Astrocyte (in vitro differentiated cells and primary cell): Measurements from ENCODE around the gene SHISA8. TPM values are rescaled to one million over a fixed set of nuclear protein-coding genes. Genes with fewer than 3 reads are reported as not detected.

Experiments used
- DNase-seq: peaks from one replicate; pipeline ENCODE4 v3.0.0-alpha.2; 2010; ENCODE audit warnings: low read depth
- FAIRE-seq: peaks from 2 replicates; lab custom pipeline; 2011; peaks lifted over from hg19 to GRCh38; lab: Jason Lieb, UNC
- H2AFZ ChIP-seq: 2 replicates; pipeline ENCODE4 v1.6.0; 2012; ENCODE audit warnings: low read depth, low read length, inconsistent platforms
- H3K27ac ChIP-seq: 2 replicates; pipeline ENCODE4 v1.5.1; 2011; ENCODE audit warnings: low read depth, low read length, inconsistent platforms
- H3K27me3 ChIP-seq: 2 replicates; pipeline ENCODE4 v1.6.0; 2011; ENCODE audit warnings: low read length, inconsistent platforms; ENCODE audit not compliant: insufficient read depth
- H3K36me3 ChIP-seq: 2 replicates; pipeline ENCODE4 v1.5.1; 2011; ENCODE audit warnings: low read length, inconsistent platforms; ENCODE audit not compliant: insufficient read depth
- H3K4me1 ChIP-seq: 2 replicates; pipeline ENCODE4 v1.5.1; 2011; ENCODE audit warnings: low read length, inconsistent platforms; ENCODE audit not compliant: insufficient read depth
- H3K4me2 ChIP-seq: 2 replicates; pipeline ENCODE4 v1.6.0; 2012; ENCODE audit warnings: low read length, inconsistent platforms
- H3K4me3 ChIP-seq: 2 replicates; pipeline ENCODE4 v1.5.1; 2011; ENCODE audit warnings: low read depth, mild to moderate bottlenecking, low read length, inconsistent platforms; ENCODE audit not compliant: insufficient read depth
- H3K79me2 ChIP-seq: 2 replicates; pipeline ENCODE4 v1.6.0; 2012; ENCODE audit warnings: mild to moderate bottlenecking, low read length, inconsistent platforms; ENCODE audit not compliant: insufficient read depth
- H3K9ac ChIP-seq: 2 replicates; pipeline ENCODE4 v1.6.0; 2012; ENCODE audit warnings: mild to moderate bottlenecking, low read length, inconsistent platforms
- H3K9me3 ChIP-seq: 2 replicates; pipeline ENCODE4 v1.5.1; 2012; ENCODE audit warnings: low read depth, mild to moderate bottlenecking, low read length, inconsistent platforms; ENCODE audit not compliant: insufficient read depth
- H4K20me1 ChIP-seq: 2 replicates; pipeline ENCODE4 v1.6.0; 2012; ENCODE audit warnings: low read length, inconsistent platforms; ENCODE audit not compliant: insufficient read depth
- H3K27ac Mint-ChIP-seq: one replicate; pipeline ENCODE4 v1.8.0; 2021; ENCODE audit warnings: mild to moderate bottlenecking, mixed read lengths; ENCODE audit not compliant: unreplicated experiment
- H3K27me3 Mint-ChIP-seq: one replicate; pipeline ENCODE4 v1.8.0; 2021; ENCODE audit warnings: low read depth, mixed read lengths; ENCODE audit not compliant: unreplicated experiment
- H3K36me3 Mint-ChIP-seq: one replicate; pipeline ENCODE4 v1.8.0; 2021; ENCODE audit warnings: low read depth, mixed read lengths; ENCODE audit not compliant: unreplicated experiment
- H3K4me1 Mint-ChIP-seq: one replicate; pipeline ENCODE4 v1.8.0; 2021; ENCODE audit warnings: low read depth, mixed read lengths; ENCODE audit not compliant: unreplicated experiment
- H3K4me3 Mint-ChIP-seq: one replicate; pipeline ENCODE4 v1.8.0; 2021; ENCODE audit warnings: mild to moderate bottlenecking, moderate library complexity, mixed read lengths; ENCODE audit not compliant: unreplicated experiment
- H3K9me3 Mint-ChIP-seq: one replicate; pipeline ENCODE4 v1.8.0; 2021; ENCODE audit warnings: mild to moderate bottlenecking, mixed read lengths; ENCODE audit not compliant: unreplicated experiment
- CTCF ChIP-seq: IDR thresholded peaks from 2 replicates; pipeline ENCODE4 v1.5.1; 2011; ENCODE audit warnings: low read depth, mild to moderate bottlenecking, inconsistent platforms, low read length, moderate library complexity; ENCODE audit not compliant: insufficient read depth
- EZH2 ChIP-seq: IDR thresholded peaks from 2 replicates; pipeline ENCODE4 v1.6.1; 2012; ENCODE audit warnings: mild to moderate bottlenecking, low read length, inconsistent platforms; ENCODE audit not compliant: insufficient read depth
- total RNA-seq: library from RNA; stranded (reverse); gene quantifications from 2 replicates; pipeline ENCODE4 v1.2.1, GENCODE V29; 2021

SHISA8 gene
- total RNA-seq, 1 donor from 2014 or later: not detected

- DNase-seq (no peak), FAIRE-seq (no peak)
- Mint-ChIP-seq H3K27ac (no peak overlapping the region), H3K4me1 (peaks cover 3% of the 10 kb centered on the region), H3K4me3 (no peak overlapping the region), H3K27me3 (no peaks in the 10 kb centered on the region), H3K9me3 (no peaks in the 10 kb centered on the region), H3K36me3 (peaks cover 19% of the 10 kb centered on the region)
- Histone ChIP-seq H3K4me3 (no peak overlapping the region), H3K79me2 (peaks cover 18% of the 10 kb centered on the region), H3K9me3 (no peaks in the 10 kb centered on the region), H3K9ac (no peak overlapping the region), H3K36me3 (peaks cover 15% of the 10 kb centered on the region), H3K27ac (no peak overlapping the region), H3K4me2 (no peak overlapping the region), H3K27me3 (no peaks in the 10 kb centered on the region), H4K20me1 (peaks cover 45% of the 10 kb centered on the region), H2AFZ (no peak overlapping the region), H3K4me1 (no peaks in the 10 kb centered on the region)
- no peak for TF ChIP-seq CTCF
- no peak for TF ChIP-seq EZH2
These were observed 46.3 kb downstream of the SHISA8 start for GRCh38 chr22:41868556-41868955.

DNA sequence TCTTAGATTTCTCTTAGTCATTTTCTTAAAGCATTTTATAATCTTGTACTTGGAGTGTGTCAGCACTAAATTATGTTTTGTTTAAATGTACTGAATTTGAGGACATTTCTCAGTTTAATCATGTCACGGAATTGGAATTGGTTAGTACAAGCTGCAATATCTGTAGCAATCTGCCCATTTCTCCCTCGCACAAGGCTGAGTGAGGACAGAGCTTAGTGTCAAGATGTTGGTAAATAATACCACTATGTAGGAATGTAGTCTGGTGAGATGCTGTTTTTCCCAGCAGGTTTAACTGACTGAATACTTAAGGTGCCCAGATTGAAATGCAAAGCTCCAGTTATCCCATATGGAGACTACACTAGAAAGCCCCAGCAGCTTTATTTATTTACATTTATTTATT, 51.4 kb downstream of the SHISA8 start:
- Histone ChIP-seq H4K20me1 (peaks cover 72% of the 10 kb centered on the region), H3K9me3 (no peaks in the 10 kb centered on the region), H3K27ac (no peak overlapping the region), H3K9ac (no peak overlapping the region), H3K79me2 (peaks cover 47% of the 10 kb centered on the region), H2AFZ (no peak overlapping the region), H3K36me3 (peaks cover 2% of the 10 kb centered on the region), H3K4me2 (no peak overlapping the region), H3K4me3 (no peak overlapping the region), H3K4me1 (peaks cover 28% of the 10 kb centered on the region), H3K27me3 (no peaks in the 10 kb centered on the region)
- Mint-ChIP-seq H3K4me3 (no peak overlapping the region), H3K36me3 (peaks cover 9% of the 10 kb centered on the region), H3K4me1 (peaks cover 28% of the 10 kb centered on the region), H3K27me3 (no peaks in the 10 kb centered on the region), H3K9me3 (no peaks in the 10 kb centered on the region), H3K27ac (no peak overlapping the region)
- no peak for TF ChIP-seq EZH2
- TF ChIP-seq CTCF: no peak
- FAIRE-seq: no peak
- no peak for DNase-seq

DNA sequence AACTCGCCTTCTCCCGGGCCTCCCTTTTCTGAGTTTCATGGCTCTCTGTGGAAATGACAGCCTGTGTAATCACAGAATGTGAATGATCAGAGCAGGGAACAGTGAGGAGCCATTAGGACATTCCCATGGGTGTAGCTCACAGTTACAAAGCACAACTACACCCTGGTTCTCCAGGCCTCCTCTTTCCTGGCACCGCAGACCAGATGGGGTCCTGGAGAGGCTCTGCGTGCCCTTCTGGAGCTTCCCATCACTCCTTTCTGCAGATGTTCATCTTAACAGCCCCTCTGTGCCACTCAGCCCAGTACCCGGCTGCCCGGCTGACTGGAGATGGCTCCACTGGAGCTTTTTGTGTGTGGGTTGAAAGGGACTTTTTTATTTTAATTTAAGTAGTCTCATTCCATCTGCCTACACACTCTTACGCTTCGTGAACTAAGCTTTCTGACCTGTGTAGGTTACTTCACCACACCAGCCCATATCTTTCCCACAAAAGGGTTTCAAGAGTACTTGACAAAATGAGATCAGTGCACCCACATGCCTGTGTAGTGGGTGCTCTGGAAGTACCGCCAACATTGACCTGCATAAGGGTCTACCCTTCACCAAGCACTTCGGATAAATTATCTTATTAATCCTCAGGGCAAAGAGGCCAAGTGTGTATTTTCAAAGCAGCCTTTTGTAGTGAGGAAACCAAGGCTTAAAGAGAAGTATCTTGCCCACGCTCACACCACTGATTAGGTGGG, 52.2 kb downstream of the SHISA8 start:
- FAIRE-seq (no peak), DNase-seq (peak; percentile 51)
- Histone ChIP-seq H3K9ac (peak overlapping the region; percentile 44), H3K4me2 (peak overlapping the region; percentile 5), H3K4me3 (no peak overlapping the region), H3K79me2 (peaks cover 53% of the 10 kb centered on the region), H3K9me3 (no peaks in the 10 kb centered on the region), H3K4me1 (peaks cover 30% of the 10 kb centered on the region), H4K20me1 (peaks cover 72% of the 10 kb centered on the region), H3K27ac (peak overlapping the region; percentile 16), H3K36me3 (peaks cover 2% of the 10 kb centered on the region), H2AFZ (no peak overlapping the region), H3K27me3 (no peaks in the 10 kb centered on the region)
- Mint-ChIP-seq H3K4me3 (no peak overlapping the region), H3K4me1 (peaks cover 34% of the 10 kb centered on the region), H3K27me3 (no peaks in the 10 kb centered on the region), H3K9me3 (no peaks in the 10 kb centered on the region), H3K27ac (peak overlapping the region; percentile 41), H3K36me3 (peaks cover 6% of the 10 kb centered on the region)
- TF ChIP-seq EZH2 (no peak), CTCF (no peak)
